Nephron (organoid): ENCODE data around the gene ZG16.

ENCODE experiments used
- H3K27ac Mint-ChIP-seq, 3 experiments: 2 replicates each; pipeline ENCODE4 v1.8.0; 2020; ENCODE audit warnings: mixed read lengths in 3 of 3, mild to moderate bottlenecking in 2 of 3, moderate library complexity in 1 of 3
- H3K27me3 Mint-ChIP-seq: 2 replicates; pipeline ENCODE4 v1.8.0; 2021; ENCODE audit warnings: low read depth, mild to moderate bottlenecking, moderate library complexity, mixed read lengths
- H3K36me3 Mint-ChIP-seq: 2 replicates; pipeline ENCODE4 v1.8.0; 2020; ENCODE audit warnings: low read depth, mixed read lengths
- H3K4me1 Mint-ChIP-seq: 2 replicates; pipeline ENCODE4 v1.8.0; 2020; ENCODE audit warnings: mixed read lengths
- H3K4me3 Mint-ChIP-seq, 3 experiments: 2 replicates each; pipeline ENCODE4 v1.8.0; 2020; ENCODE audit warnings: mild to moderate bottlenecking in 3 of 3, mixed read lengths in 3 of 3, moderate library complexity in 2 of 3
- H3K9me3 Mint-ChIP-seq: 2 replicates; pipeline ENCODE4 v1.8.0; 2020; ENCODE audit warnings: mixed read lengths
- TF ChIP-seq, protein P1 (sequence below), 3 experiments: fragments of 200-600 bp; sonication (generic); IDR thresholded peaks; one replicate each; pipeline ENCODE4 v1.5.0; 2021; ENCODE audit warnings: antibody characterized with exemption in 3 of 3; ENCODE audit not compliant: unreplicated experiment in 3 of 3

ZG16 gene

DNA sequence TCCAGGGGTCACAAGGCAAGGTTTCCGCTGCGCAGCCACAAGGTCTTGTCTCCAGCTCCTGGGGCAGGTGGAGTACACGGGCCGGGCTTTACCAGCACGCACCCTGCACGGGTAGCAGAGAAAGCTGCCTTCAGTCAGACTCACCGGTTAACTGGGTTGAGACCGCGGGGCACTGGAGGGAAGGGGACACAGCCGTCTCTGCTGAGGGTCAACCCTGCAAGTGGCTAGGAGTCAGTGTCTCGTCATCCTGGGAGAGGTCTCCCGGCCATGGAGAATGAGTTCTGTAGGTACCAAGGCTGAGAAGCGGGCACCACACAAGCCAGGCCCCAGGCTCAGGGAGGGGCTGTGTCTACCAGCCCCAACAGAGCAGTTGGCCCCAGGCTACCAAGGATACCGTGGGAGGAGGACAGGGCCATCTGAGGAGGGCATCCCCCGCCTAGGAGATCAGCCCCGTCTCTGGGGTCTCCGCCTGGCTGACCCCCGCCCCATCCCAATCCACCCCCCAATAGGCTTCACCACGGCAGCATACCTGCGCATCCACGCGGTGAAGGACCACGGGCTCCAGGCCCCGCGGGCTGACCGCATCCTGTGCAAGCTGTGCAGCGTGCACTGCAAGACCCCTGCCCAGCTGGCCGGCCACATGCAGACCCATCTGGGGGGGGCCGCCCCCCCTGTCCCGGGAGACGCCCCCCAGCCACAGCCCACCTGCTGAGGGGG, 31.1 kb downstream of the ZG16 start:
- H3K9me3 Mint-ChIP-seq = no peaks in the 10 kb centered on the region

DNA sequence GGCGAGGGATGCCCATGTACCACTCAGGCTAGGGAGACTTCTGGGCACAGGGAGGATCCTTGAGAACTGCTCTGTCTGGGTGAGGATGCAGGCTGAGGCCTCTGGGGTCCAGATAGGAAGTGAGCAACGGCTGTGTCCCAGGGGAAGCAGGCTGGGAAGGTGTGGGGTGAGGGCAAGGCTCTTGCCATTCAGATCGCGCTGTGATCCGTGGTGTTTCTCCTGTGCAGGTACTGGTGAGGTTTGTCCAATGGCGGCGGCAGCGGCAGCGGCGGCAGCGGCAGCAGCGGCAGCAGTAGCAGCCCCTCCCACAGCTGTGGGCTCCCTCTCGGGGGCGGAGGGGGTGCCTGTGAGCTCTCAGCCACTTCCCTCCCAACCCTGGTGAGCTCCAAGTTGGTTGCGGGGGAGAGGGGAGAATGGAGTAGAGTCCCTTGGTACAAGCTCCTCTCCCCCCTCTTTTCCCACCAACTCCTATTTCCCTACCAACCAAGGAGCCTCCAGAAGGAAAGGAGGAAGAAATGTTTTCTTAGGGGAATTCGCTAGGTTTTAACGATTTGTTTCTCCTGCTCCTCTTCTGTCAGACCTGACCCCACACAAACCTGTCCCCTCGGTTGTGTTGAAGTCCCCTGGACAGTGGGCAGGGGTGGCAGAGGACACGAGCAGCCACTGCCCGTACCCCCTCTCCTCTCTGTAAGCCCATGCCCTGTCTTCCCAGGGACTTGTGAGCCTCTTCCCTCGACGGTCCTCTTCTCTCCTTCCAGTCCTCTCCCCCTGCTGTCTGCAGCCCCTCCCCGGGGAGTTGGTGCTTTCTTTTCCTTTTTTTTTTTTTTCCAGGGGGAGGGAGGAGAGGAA, 32.0 kb downstream of the ZG16 start:
- no peaks in the 10 kb centered on the region for H3K9me3 Mint-ChIP-seq

More for the DNA sequence above, 31.1 kb downstream of the ZG16 start:
- Mint-ChIP-seq H3K4me1 (peaks cover 43% of the 10 kb centered on the region), H3K27me3 (no peaks in the 10 kb centered on the region), H3K4me3 (peak overlapping the region; percentile 82 to 92 (median 92)), H3K36me3 (peaks cover 10% of the 10 kb centered on the region), H3K27ac (peak overlapping the region; percentile 86 to 98 (median 92))
- TF ChIP-seq, protein P1, sequence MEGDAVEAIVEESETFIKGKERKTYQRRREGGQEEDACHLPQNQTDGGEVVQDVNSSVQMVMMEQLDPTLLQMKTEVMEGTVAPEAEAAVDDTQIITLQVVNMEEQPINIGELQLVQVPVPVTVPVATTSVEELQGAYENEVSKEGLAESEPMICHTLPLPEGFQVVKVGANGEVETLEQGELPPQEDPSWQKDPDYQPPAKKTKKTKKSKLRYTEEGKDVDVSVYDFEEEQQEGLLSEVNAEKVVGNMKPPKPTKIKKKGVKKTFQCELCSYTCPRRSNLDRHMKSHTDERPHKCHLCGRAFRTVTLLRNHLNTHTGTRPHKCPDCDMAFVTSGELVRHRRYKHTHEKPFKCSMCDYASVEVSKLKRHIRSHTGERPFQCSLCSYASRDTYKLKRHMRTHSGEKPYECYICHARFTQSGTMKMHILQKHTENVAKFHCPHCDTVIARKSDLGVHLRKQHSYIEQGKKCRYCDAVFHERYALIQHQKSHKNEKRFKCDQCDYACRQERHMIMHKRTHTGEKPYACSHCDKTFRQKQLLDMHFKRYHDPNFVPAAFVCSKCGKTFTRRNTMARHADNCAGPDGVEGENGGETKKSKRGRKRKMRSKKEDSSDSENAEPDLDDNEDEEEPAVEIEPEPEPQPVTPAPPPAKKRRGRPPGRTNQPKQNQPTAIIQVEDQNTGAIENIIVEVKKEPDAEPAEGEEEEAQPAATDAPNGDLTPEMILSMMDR (IDR thresholded peaks at IDR 0.05; ENCODE audit: unreplicated experiment in 3 of 3) = no peak

DNA sequence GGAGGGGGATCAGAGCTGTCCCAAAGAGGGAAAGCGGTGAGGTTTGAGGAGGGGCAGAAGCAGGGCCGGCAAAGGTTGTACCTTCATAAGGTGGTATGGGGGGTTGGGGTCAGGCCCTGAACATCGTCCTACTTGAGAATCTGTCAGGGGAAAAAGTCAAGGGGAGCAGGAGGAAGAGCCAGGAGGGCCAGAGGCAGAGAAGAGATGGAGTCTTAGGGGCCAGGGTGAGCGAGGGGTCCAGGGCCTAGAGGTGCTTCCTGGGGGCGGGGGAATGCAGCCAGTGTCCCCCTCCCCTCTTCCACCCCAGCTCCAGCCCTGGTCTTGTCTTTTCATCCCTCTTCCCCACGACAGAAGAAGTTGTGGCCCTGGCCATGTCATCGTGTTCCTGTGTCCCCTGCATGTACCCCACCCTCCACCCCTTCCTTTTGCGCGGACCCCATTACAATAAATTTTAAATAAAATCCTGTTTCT, 32.7 kb downstream of the ZG16 start:
- H3K36me3 Mint-ChIP-seq = peaks cover 10% of the 10 kb centered on the region
- peak overlapping the region; percentile 90 to 99 (median 91) for H3K27ac Mint-ChIP-seq
- H3K4me1 Mint-ChIP-seq = peaks cover 45% of the 10 kb centered on the region
- peak overlapping the region; percentile 86 to 95 (median 94) for H3K4me3 Mint-ChIP-seq
- TF ChIP-seq, protein P1 (IDR thresholded peaks at IDR 0.05; ENCODE audit: unreplicated experiment in 3 of 3) = no peak
- H3K27me3 Mint-ChIP-seq = no peaks in the 10 kb centered on the region
- no peaks in the 10 kb centered on the region for H3K9me3 Mint-ChIP-seq

More for the DNA sequence above, 32.0 kb downstream of the ZG16 start:
- peak overlapping the region; percentile 90 to 99 (median 91) for H3K27ac Mint-ChIP-seq
- TF ChIP-seq, protein P1 (IDR thresholded peaks at IDR 0.05; ENCODE audit: unreplicated experiment in 3 of 3) = no peak
- H3K4me3 Mint-ChIP-seq = peak overlapping the region; percentile 86 to 95 (median 94)
- H3K27me3 Mint-ChIP-seq = no peaks in the 10 kb centered on the region
- H3K4me1 Mint-ChIP-seq = peaks cover 43% of the 10 kb centered on the region
- peaks cover 10% of the 10 kb centered on the region for H3K36me3 Mint-ChIP-seq

DNA sequence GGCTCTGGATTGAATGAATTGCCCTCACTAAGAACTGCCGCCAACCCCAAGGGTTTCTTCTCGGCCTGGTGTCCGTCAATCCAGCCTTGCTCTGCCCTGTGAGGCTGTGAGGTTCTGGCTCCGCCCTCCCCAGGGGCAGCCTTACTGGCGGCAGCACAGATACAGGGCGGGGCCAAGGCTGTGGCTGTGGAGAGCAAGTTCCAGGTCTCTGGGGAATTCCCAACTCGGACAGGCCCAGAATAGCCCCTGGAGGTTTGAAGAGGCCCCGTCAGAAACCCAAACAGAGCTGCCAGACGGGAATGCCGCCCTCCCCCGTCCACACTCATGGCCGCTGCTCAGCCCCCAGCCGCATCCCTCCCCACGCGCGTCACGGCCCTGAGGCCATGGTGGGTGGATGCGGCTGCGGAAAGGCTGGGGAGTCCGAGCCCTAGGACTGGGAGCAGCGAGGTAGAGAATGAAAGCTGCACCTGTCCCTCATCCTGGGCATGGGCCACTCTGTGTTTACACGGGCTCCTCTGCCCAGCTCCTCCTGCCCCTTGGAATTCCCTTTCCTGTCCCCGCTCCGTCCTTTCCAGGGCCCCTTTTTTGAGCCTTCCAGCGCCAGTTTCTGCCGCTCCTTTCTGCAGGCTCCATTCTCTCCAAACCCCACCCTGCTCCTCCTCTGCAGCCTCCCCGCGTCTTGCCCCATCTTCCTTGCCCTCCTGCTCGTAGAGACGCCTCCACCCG, 33.3 kb downstream of the ZG16 start:
- H3K27me3 Mint-ChIP-seq = no peaks in the 10 kb centered on the region
- H3K27ac Mint-ChIP-seq = peak overlapping the region; percentile 90 to 99 (median 91)
- peak overlapping the region; percentile 86 to 95 (median 94) for H3K4me3 Mint-ChIP-seq
- H3K36me3 Mint-ChIP-seq = peaks cover 10% of the 10 kb centered on the region
- peaks cover 49% of the 10 kb centered on the region for H3K4me1 Mint-ChIP-seq
- no peaks in the 10 kb centered on the region for H3K9me3 Mint-ChIP-seq
- TF ChIP-seq, protein P1 (IDR thresholded peaks at IDR 0.05; ENCODE audit: unreplicated experiment in 3 of 3) = no peak

DNA sequence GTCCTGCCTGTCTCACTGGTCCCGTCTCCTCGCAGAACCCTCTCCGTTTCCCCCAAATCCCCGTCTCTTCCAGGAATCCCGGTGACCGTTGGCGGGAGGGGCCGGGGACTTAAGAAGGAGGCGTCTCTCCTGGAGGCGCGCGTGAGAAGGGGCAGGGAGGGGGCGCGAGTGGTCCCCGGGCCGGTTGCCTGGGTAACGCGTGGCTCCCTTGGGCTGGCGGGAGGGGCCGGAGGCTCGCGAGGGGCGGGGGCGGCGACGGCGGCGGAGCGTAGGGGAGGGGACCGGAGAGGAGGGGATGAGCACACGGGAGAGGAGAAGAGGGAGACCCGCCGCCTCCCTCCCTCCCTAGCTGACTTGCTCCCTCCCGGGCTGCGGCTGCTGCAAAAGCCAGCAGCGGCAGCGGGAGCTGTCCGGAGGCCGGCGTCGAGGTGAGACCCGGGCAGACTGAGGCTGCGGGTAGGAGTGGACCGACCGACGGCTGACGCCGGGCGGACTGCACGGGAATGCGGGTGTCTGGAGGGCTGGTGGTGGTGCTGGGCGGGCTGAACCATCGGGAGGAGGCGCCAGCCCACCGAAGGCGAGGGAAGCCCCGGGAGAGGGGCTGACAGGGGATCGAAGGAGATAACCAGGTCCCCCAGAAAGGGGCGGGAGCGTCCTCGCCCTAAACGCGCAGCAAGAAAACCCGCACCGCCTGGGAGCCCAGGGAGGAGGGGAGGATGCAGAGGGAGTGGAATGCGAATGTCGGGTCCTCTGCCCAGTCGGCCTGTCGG, 34.0 kb downstream of the ZG16 start, which contains the start of gene PRRT2:
PRRT2 (plus strand) TSS at position 298 of the 770 bp plus-strand sequence. CDS start 862 bp downstream, outside the sequence.
- Mint-ChIP-seq H3K27ac (peak within 1 kb of the TSS; percentile 90 to 99 (median 94)), H3K4me3 (peak within 1 kb of the TSS; percentile 86 to 95 (median 94)), H3K27me3 (no peaks in the 10 kb centered on the region), H3K9me3 (no peaks in the 10 kb centered on the region), H3K36me3 (peaks cover 14% of the 10 kb centered on the region), H3K4me1 (peaks cover 55% of the 10 kb centered on the region)
- TF ChIP-seq, protein P1 (IDR thresholded peaks at IDR 0.05; ENCODE audit: unreplicated experiment in 3 of 3) = no peak
